Breast epithelium (tissue), 3 donors: ENCODE measurements around the gene WWOX.

Experiments used
- CTCF ChIP-seq, 3 donors: fragments of 450-650 bp; IDR thresholded peaks; one replicate each; pipeline ENCODE4 v1.5.1; 2016 to 2017; ENCODE audit warnings: antibody characterized with exemption in 3 of 3, mild to moderate bottlenecking in 3 of 3, moderate library complexity in 3 of 3
- POLR2A ChIP-seq: fragments of 450-650 bp; IDR thresholded peaks from one replicate; pipeline ENCODE4 v1.6.1; 2016; ENCODE audit warnings: antibody characterized with exemption, mild to moderate bottlenecking, moderate library complexity

GRCh38 chr16:78836802-78837491, 737.5 kb downstream of the WWOX start:
- no peak for TF ChIP-seq CTCF (IDR thresholded peaks at IDR 0.05)
- TF ChIP-seq POLR2A: no peak
